Transverse colon (tissue), 4 donors: ENCODE results near the gene ZBBX. TPM values are rescaled to one million over a fixed set of nuclear protein-coding genes. Genes with fewer than 3 reads are reported as not detected.

Experiments
- DNase-seq: peaks from one replicate; pipeline ENCODE4 v3.0.0-alpha.2; 2019
- H3K27ac ChIP-seq, 4 donors: fragments of 200-600 bp; sonication (generic); 2 replicates each; pipeline ENCODE4 v1.5.1; 2016 to 2018; ENCODE audit warnings: inconsistent platforms in 4 of 4
- H3K27me3 ChIP-seq: fragments of 200-600 bp; sonication (generic); 2 replicates; pipeline ENCODE4 v1.5.1; 2017; ENCODE audit warnings: inconsistent platforms
- H3K36me3 ChIP-seq, 4 donors: fragments of 200-600 bp; sonication (generic); 2 replicates each; pipeline ENCODE4 v1.5.1; 2017 to 2019; ENCODE audit warnings: inconsistent platforms in 4 of 4
- H3K4me1 ChIP-seq, 4 donors: fragments of 200-600 bp; sonication (generic); 2 replicates each; pipeline ENCODE4 v1.5.1; 2017 to 2020; ENCODE audit warnings: inconsistent platforms in 4 of 4
- H3K4me3 ChIP-seq, 4 donors: fragments of 200-600 bp; sonication (generic); 1 replicate in 1 of 4; 2 replicates in 3 of 4; pipeline versions ENCODE4 v1.5.1 to v1.6.1; 2017 to 2019; ENCODE audit warnings: inconsistent platforms in 4 of 4
- H3K9me3 ChIP-seq, 2 donors: fragments of 200-600 bp; sonication (generic); 2 replicates each; pipeline ENCODE4 v1.5.1; 2017 to 2019; ENCODE audit warnings: inconsistent platforms in 2 of 2
- EP300 ChIP-seq: sonication (generic); formaldehyde crosslinking; IDR thresholded peaks from one replicate; pipeline ENCODE4 v1.6.1; 2017; ENCODE audit warnings: antibody characterized with exemption, low read depth
- POLR2A ChIP-seq: fragments of 450-650 bp; IDR thresholded peaks from one replicate; pipeline ENCODE4 v1.6.1; 2016; ENCODE audit warnings: antibody characterized with exemption, mild to moderate bottlenecking, moderate library complexity
- POLR2AphosphoS5 ChIP-seq, 3 donors: sonication (generic); formaldehyde crosslinking; IDR thresholded peaks; one replicate each; pipeline ENCODE4 v1.6.1; 2016; ENCODE audit warnings: antibody characterized with exemption in 3 of 3
- WGBS, 2 donors: methylation state at CpG; one replicate each; pipeline ENCODE4 v1.1.5; 2018; ENCODE audit warnings: low coverage in 1 of 2; 5-methylcytosine and 5-hydroxymethylcytosine counted together
- in situ Hi-C, 4 donors: fragments of 200-750 bp; cut with MboI; loops; one replicate each; pipeline versions ENCODE4 v1.15.0 to v1.15.1; 2017; ENCODE audit warnings: low sequenced_read_pairs in 3 of 4, low pct_ligation_motif_present in 1 of 4, low pct_unique_long_range_greater_than_20kb in 1 of 4
- intact Hi-C: fragments of 100-400 bp; cut with DNase I; formaldehyde crosslinking; loops from one replicate; pipeline ENCODE4 v1.15.1; 2023; ENCODE audit warnings: low total_unique reads
- total RNA-seq, 4 donors: library from RNA; depleted of rRNA; stranded (reverse); fragments of >200 nt; gene quantifications; one replicate each; pipeline ENCODE4 v1.1.0, GENCODE V29; 2016
- TF ChIP-seq, protein P1 (sequence below), 5 experiments: fragments of 200-600 bp in 3 of 5; fragments of 450-650 bp in 2 of 5; sonication (generic) in 3 of 5; IDR thresholded peaks; 1 replicate in 2 of 5; 2 replicates in 3 of 5; pipeline ENCODE4 v1.5.1; 2016 to 2017; ENCODE audit warnings: antibody characterized with exemption in 5 of 5, inconsistent platforms in 3 of 5, mild to moderate bottlenecking in 2 of 5, moderate library complexity in 1 of 5

Gene ZBBX
- total RNA-seq, 4 donors from 2014 or later, result not detected

DNA sequence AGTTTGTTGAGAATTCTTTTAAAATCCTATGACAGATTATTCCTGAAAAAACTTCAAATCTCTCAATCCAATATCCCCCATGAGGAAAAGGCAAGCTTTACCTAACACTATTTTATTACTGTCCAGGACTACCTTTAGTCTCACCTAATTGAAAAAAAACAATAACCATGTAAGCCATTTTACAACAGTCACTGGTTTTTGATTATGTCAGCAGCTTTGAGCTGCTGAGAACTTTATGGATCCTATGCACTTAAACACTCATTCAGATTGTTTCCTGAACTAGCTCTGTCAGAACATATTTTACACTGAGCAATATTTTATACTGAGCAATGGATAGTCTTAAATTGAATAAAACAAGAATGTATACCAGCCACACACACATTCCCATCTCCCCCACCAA lies 79.9 kb downstream of the ZBBX start:
- intact Hi-C loops, result no loop called here
- H3K4me1 ChIP-seq, result no peaks in the 10 kb centered on the region
- no peaks in the 10 kb centered on the region for H3K9me3 ChIP-seq
- TF ChIP-seq POLR2A (no peak), POLR2AphosphoS5 (IDR thresholded peaks at IDR 0.05) (no peak), EP300 (no peak)
- TF ChIP-seq, protein P1, sequence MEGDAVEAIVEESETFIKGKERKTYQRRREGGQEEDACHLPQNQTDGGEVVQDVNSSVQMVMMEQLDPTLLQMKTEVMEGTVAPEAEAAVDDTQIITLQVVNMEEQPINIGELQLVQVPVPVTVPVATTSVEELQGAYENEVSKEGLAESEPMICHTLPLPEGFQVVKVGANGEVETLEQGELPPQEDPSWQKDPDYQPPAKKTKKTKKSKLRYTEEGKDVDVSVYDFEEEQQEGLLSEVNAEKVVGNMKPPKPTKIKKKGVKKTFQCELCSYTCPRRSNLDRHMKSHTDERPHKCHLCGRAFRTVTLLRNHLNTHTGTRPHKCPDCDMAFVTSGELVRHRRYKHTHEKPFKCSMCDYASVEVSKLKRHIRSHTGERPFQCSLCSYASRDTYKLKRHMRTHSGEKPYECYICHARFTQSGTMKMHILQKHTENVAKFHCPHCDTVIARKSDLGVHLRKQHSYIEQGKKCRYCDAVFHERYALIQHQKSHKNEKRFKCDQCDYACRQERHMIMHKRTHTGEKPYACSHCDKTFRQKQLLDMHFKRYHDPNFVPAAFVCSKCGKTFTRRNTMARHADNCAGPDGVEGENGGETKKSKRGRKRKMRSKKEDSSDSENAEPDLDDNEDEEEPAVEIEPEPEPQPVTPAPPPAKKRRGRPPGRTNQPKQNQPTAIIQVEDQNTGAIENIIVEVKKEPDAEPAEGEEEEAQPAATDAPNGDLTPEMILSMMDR (IDR thresholded peaks at IDR 0.05), result no peak
- H3K4me3 ChIP-seq, result no peak overlapping the region
- no peaks in the 10 kb centered on the region for H3K36me3 ChIP-seq
- no peak for DNase-seq
- in situ Hi-C loops, result no loop called here
- H3K27ac ChIP-seq, result no peak overlapping the region
- no peaks in the 10 kb centered on the region for H3K27me3 ChIP-seq

DNA sequence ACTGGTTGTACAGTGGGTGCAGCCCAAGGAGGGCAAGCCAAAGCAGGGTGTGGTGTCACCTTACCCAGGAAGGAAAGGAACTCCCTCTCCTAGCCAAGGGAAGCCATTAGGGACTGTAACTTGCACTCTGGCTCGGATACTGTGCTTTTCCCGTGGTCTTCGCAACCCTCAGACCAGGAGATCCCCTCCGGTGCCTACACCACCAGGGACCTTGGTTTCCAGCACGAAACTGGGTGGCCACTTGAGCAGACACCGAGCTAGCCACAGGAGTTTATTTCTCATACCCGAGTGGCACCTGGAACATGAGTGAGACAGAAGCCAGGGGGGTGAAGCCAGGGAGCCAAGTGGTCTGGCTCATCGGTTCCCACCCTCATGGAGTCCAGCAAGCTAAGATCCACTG lies 90.7 kb downstream of the ZBBX start:
- no peaks in the 10 kb centered on the region for H3K4me1 ChIP-seq
- H3K27me3 ChIP-seq, result no peaks in the 10 kb centered on the region
- in situ Hi-C loops (no loop called here), intact Hi-C loops (no loop called here)
- 83% methylated on average over 8 of the region's 8 CpGs; no CpG with 5 or more reads in 1 of the 2 donors for WGBS, 2 donors
- no peak for TF ChIP-seq POLR2A
- TF ChIP-seq POLR2AphosphoS5 (IDR thresholded peaks at IDR 0.05), result no peak
- TF ChIP-seq, protein P1 (IDR thresholded peaks at IDR 0.05), result no peak
- no peak for TF ChIP-seq EP300
- H3K27ac ChIP-seq, result no peak overlapping the region
- DNase-seq, result no peak
- no peaks in the 10 kb centered on the region for H3K9me3 ChIP-seq
- no peak overlapping the region for H3K4me3 ChIP-seq
- no peaks in the 10 kb centered on the region for H3K36me3 ChIP-seq

DNA sequence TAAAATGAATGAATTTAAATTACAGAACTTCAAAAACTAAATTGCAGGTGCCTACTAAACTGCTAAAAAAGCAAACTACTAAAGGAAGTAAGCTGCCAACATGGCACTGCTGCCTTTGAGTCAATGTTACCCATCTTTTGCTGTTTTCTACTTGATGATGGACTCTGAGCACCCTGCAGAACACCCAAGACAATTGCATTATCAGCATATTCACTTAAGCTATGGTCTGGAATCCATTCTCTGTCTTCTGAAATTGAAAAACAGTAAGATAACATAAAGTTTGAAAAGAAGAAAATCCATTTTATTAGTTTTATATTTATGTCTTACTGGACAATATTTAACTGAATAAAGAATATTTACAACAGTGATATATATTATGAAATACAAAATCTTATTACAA lies 91.4 kb downstream of the ZBBX start:
- Histone ChIP-seq H3K36me3 (no peaks in the 10 kb centered on the region), H3K27ac (no peak overlapping the region), H3K27me3 (no peaks in the 10 kb centered on the region), H3K4me3 (no peak overlapping the region), H3K9me3 (no peaks in the 10 kb centered on the region), H3K4me1 (no peaks in the 10 kb centered on the region)
- intact Hi-C loops (no loop called here), in situ Hi-C loops (no loop called here)
- no peak for DNase-seq
- TF ChIP-seq POLR2A (no peak), EP300 (no peak), POLR2AphosphoS5 (IDR thresholded peaks at IDR 0.05) (no peak)
- TF ChIP-seq, protein P1 (IDR thresholded peaks at IDR 0.05), result no peak

DNA sequence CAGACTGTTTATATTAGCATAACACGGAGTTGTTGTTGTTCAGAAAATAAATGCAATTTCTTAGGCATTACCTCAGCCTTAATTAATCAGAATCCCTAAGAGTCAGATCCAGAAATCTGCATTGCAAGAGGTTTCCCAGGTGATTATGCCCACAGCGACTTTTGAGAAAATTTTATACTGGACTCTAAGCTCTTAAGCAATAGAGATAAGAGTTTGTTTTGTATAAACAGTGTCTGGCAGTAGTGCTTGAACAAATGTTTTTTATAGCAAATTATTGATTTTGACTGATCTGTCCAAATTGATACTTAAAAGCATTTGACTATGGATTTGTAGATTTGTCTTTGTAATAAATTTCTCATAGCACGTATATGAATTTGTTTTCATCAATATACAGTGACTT lies 92.8 kb downstream of the ZBBX start:
- 64 to 68% methylated on average over 3 of the region's 3 CpGs for WGBS, 2 donors
- no peak for TF ChIP-seq POLR2A
- DNase-seq, result no peak
- Histone ChIP-seq H3K27me3 (no peaks in the 10 kb centered on the region), H3K4me1 (no peaks in the 10 kb centered on the region), H3K9me3 (no peaks in the 10 kb centered on the region), H3K27ac (no peak overlapping the region), H3K36me3 (no peaks in the 10 kb centered on the region), H3K4me3 (no peak overlapping the region)
- in situ Hi-C loops (no loop called here), intact Hi-C loops (no loop called here)

DNA sequence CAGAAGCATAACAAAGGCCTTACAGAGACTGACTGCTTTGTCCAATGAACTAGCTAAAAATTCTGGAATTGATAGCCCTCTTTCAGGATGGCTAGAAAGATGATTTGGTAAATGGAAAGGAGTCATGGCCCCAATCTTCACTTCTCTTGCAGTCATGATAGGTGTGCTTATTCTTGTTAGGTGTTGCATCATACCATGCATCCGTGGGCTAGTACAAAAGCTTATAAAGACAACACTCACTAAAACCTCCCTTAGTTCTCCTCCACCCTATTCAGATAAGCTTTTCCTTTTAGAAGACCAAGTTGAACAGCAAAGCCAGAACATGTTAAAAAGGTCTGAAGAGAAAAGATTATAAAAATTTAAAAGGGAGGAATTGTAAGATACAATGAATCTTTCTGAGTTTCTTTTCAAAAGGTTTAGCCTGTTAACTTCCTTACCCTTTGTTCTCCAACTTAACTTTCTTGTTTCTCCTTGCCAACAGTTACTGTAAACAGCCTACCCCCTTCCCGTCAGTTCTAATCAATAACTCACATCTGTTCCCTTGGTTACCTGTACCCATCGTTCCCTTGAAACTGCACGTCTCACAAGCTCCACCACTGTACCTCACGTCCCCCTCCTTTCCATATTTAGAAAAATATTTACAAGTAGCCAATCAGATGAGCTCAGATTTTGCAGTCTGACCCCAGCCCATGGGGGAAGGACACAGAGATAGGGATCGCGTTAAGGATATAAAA lies 105.8 kb downstream of the ZBBX start:
- Histone ChIP-seq H3K4me3 (no peak overlapping the region), H3K27me3 (no peaks in the 10 kb centered on the region), H3K9me3 (no peaks in the 10 kb centered on the region), H3K36me3 (no peaks in the 10 kb centered on the region), H3K27ac (no peak overlapping the region), H3K4me1 (no peaks in the 10 kb centered on the region)
- in situ Hi-C loops, result no loop called here
- intact Hi-C loops, result no loop called here
- TF ChIP-seq POLR2AphosphoS5 (IDR thresholded peaks at IDR 0.05), result no peak
- TF ChIP-seq EP300, result no peak
- TF ChIP-seq POLR2A, result no peak
- TF ChIP-seq, protein P1 (IDR thresholded peaks at IDR 0.05), result no peak
- no peak for DNase-seq
- WGBS, 2 donors, result 82 to 85% methylated on average over 7 of the region's 7 CpGs
